NCI-H2171 (cell line): ENCODE results near the gene C1QL2.

Experiments
- DNase-seq: peaks from one replicate; lab custom pipeline; 2025; lab: John Stamatoyannopoulos, UW

The C1QL2 gene

DNA sequence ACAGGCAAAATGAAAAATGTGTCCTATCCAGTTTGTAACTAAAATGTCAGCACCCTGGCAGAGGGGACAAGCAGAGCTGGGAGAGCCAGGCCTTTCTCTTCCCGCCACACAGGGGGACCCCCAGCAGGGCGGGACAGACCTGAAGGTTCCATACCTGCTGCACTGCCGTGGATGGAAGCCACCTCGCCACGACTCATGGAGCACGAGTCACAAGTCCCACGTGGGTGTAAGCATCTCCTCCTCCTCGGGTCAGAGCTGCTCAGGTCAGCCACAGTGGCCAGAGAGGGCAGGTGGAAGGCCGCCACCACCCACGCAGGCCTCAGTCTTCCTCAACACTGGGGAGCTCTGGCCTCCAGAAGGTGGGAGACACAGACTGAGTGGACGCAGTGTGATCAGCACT lies 21.0 kb downstream of the C1QL2 start:
- no peak for DNase-seq

DNA sequence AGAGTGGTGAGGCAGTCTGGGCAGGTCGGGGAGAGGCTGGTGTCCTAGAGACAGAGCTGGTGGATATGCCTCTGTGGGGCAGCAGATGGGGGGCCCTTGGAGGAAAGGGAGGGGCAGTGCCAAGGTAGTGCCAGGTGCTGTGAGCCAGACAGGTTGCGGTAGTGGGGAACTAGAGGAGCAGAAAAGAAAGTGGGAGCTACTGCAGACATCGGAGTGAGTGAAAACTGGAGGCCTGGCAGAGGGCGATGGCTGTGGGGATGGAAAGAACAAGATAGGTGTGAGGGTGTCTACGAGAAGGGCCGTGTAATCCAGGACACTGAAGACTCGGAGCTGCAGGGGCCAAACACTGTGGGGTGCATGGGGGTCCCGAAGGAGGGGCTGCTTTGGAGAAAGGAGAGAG lies 21.7 kb downstream of the C1QL2 start:
- no peak for DNase-seq

DNA sequence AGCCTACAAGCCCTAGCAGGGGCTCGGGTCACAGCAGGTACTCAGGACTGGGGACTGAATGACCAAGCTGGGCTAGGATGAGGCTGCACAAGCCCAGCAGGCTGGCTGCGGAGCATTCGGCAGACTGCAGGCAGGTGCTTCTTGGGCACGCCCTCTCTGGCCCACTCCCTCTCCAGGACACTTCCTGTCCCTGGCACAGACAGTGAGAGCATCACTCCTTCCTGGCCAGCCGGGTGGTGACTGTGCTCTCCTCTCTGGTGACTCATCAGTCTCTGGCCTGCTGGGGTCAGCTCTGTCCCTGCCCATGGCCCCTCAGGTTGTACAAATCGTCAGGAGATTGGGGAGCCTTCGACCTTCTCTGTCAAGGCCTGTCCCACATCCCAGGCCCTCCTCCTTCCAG lies 22.5 kb downstream of the C1QL2 start:
- no peak for DNase-seq

DNA sequence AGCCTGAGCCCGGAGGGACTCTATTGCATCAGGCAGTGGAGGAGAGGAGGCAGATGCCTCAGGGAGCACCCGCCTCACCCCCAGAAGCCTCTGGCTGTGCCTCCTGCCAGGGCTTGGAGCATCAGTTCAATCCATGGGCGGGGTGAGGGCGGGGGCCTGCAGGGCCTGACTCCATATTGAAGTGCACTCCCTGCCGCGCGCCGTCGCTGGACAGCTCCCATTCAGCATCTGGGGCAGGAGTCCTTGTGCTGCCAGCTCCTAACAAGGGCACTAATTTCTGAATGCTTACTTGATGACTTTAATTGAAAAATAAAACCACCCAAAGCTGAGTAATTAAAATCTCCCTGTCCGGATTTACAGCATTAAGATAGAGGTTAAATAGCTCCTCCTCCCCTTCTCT lies 23.8 kb downstream of the C1QL2 start:
- no peak for DNase-seq

DNA sequence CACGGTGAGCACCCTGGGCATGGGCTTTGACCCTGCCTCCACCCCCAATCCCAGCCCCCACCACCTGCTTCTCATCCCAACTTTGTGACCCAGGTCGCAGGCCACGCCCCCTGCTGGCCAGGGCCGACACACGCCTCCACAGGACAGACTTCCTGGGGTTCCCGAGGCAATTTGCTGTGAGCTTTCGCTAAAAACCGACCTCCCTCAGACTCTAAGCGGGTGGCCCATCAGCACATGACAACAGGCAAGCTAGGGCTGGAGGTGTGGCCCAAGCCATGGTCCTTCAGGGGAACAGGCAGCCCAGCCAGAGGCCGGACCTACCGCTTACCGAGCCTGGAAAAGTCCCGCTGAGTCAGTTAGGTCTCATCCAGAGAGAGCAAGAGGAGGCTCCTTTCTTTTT lies 31.9 kb downstream of the C1QL2 start:
- no peak for DNase-seq

DNA sequence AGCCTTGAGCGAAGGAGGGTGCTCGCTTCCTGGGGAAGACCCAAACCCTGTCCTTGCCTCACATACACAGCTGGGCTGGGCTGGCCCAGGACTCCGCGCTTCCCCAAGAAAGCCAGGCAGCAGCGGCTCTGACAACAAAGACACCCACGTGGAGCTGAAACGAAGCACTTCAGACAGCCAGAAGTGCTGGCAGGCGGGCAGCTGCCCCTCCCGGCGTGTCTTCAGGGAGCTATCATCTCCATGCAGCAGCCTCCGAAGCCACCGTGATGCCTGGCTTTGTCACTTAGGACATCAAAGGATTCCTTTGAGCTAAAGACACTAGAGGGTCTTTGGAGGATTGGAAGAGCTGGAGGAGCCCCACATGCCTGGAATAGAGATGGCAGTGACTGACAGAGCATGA lies 35.2 kb downstream of the C1QL2 start:
- no peak for DNase-seq

DNA sequence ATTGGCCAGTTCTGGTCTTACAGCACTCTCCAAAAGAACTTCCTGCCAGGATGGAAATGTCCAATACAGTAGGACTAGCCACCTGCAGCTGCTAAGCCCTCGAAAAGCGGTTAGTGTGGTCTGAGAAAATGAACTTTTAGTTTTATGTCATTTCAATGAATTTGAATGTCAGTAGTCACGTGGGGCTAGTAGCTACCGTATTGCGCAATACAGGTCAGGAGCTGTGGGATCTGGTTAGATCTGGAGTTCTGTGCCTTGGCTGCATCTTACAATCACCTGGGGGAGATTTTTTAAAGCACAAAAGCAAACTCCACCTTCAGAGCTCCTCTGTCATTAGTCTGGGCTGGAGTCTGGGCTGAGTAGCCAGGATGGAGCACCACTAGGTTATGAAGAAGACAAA lies 35.9 kb downstream of the C1QL2 start:
- no peak for DNase-seq

DNA sequence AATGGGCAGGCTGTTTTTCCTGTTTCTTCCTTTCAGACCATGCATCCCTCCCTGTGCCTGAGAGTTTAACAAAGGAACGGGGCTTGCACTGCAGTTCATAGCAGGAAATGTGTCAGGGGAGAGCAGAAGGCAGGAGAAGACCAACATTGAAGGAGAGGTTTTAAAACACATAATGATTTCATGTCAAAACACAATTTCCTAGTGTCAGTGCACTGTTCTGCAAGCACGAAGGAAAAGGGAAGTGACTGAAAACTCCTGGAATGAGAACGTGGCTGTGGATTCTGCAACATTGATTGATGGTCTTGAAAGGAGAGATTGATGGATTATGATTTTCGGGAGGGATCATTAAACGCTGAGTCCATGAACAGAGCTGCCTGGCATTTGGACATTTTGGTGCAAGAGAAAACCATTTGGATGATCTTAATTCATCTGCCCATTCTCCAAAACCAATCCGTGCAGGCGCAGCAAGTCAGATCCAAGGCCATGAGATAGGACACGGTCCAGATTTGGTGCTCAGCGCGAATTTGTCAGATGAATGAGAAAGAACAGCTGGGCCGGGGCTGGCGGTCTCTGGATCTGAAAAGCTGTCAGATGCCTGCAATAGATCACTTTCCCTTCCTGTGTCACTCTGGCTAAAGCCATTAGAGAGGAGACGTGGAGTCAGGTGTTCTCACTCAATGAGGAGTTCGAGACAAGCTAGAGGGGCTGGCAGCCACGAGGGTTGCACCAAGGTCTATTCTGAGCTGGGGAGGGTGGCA lies 38.4 kb downstream of the C1QL2 start:
- no peak for DNase-seq

DNA sequence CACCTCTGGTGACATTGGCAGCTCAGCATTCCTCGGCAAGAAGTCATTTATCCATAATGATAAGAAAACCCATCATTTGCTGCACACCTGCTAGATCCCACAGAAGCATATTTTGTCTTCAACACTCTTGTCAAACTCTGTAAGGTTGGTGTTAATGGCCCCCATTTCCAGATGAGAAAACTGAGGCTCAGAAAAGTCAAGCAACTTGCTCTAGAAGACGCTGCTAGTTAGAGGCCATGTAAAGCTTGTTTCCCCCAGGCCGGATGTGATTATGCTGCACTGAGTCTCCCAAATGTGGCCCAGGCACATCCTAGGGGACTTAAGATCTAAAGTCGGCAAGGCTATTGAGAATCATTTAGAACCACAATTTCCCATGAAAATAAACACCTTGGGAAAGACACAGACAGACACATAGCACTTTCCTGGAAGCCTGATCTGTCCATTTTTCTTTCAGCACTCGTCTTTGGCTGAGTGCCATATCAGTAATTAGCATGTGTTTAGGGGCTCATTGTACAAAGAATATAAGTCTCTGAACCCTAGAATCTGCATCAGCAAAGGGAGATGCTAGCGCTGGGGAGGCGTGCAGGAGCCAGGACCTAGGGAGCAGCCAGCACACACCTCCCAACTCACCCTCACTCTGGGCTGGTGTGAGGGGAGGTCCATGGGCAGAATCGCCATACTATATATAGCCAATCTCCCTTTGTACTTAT lies 39.3 kb downstream of the C1QL2 start:
- DNase-seq, result no peak

DNA sequence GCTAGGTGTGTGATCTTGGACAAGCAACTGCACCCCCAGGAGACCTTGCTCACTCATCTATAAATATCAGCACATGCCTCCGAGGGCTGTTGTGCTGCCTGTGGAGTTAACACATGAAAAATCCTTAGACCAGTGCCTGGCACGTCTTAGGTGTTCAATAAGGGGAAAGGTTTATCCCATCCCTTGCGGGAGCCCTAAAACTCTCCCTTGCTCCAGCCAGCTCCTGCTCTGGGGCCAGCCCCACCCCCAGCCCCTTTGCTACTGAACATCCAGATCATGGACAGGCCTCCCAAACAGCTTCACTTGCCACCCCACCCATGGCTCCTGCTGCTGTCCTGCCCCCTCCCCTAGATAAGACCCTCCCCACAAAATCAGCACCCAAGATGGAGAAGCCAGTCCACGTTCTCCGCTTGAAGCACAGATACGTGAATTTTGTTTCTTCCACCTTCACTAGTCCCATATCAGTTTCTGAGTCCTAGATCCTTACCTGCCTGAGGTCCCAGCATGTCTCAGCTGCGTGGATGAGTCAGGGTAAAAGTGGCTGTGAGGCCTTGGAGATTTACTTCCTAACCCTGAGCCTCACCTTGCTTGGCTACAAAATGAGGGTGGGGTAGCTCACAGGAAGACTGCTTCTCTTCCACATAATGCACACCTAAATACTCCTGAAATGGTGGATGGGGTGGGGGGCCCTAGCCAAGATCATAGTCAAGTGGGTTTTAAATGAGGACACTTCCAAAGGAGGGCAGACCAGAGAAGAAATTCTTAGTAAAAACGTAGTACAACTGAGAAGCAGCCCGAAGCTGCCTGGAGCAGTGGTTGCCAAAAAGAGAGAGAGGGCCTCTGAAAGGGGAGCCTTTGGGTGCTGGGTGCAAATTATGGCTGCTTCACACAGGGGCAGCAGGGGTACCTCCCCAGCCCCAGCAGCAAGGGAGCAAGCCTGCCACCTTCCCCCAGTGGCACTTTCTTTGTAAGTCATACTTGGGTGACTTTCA lies 40.4 kb downstream of the C1QL2 start:
- no peak for DNase-seq

DNA sequence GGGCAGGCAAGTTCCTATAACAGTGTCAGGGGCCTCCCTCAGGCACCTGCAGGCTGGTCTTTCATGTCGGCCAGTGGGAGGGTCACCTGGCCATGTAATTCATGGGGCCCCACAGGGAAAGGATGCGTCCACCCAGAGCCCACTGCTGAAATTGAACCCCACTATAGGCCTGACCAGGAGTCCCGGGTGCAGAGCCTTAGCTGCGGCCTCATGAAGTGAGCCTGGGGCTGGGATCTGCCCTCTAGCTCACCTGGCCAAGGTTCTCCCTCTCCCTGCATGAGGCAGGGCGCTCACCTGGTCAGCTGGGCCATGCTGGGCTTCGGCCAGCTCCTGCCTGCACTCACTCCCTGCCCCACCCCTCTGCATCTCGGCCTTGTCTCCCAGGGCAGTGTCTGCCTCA lies 41.1 kb downstream of the C1QL2 start:
- no peak for DNase-seq

DNA sequence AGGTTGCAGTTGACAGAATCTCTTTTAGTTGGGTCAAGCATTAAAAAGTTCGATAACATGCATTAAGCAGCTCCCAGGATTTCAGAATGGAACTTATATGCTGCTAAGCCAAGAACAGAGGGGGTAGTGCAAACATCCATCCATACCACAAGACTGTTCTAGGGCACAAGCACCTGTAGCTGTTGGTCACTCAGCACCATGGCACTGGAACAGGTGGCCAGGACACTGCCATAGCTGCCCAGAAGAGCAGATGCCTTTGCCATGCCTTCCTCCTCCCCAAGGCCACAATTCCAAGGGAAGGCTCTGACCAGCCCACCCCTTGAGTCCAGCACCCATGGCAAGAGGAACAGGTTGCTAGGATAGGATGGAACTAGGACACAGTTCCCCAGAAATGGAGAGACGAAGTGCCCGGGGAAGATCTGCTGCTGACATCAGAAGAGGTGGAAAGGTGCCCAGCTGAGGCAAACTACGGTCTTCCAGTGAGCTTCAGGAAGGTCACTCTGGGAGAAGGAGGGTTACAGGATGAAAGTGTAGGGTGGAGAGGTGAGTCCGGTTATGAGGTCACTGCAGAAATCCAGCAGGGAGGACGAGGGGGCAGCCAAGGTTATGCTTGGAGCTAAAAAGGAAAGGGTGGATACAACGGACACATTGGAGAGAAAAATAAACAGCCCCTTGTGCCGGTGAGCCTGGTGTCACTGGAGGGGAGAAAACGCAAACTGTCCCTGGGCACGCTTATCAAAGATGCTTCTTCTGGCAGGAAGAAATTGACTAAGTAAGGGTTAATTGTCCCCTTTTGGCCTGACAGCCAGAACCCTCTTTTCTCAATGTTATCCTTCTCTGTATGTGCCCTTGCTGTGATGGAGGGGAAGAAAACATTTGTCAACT lies 41.9 kb downstream of the C1QL2 start:
- DNase-seq, result no peak

DNA sequence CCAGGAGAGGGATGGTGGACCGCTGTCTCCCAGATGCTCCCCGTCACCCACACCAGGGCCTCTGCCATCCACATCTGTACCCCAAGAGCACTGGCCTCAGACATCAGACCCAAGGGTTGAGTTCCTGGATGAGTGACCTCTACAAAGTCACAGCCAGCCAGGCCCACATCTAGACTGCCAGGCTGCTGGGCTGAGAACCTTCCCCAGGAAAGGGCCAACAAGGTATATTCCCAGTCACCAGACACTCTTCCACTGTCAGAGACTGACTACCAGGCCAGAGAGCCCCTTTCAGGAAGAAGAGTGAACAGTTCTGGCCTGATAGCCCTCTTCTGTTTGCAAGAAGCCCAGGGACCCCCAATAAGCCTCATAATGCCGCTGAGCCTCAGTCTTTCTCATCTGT lies 44.3 kb downstream of the C1QL2 start:
- DNase-seq, result no peak

DNA sequence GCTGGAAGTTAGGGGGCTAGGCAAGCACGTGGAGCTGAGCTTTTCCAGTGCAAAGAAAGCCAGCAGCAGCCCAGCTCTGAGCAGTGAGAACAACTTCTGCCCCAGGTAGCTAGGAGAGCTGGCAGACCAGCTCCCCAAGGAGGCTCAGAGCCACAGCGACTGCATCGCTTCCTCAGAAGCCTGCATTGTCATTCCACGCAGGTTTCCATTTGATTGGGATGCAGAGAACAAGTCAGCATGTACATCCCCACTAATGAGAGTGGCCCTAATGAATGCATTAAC lies 45.1 kb downstream of the C1QL2 start:
- no peak for DNase-seq

DNA sequence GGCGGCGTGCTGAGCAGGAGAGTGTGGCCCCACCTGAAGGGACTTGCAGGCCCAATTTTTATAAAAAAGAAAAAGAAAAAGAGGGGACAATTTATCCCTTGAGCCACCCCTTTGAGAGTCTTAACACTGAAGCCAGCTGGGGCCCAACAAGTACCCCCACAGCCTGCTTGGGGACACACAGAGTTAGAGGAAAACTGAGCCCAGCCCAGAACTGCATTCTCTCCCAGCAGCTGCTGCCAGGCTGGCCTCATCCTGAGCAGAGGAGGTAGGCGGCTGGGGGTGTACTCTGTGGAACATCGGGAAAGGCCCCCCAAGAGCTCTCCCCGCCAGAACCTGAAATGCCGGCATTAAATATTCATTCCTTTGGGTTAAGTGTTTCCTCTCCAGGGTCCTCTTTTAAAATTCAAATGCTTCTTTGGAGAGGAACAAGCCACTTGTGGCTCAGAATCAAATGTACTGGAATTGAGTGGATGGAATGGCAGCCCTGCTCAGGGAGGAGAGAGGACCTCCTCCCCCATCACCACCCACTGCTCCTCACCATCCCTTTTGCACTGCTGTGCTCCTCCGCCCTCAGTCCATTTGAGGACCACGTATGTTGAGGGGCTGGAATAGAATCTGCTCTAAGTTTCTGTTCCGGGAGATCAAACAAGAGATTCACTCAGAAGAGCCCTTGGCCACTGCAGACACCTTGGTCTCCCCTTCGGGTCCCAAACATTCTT lies 45.6 kb downstream of the C1QL2 start:
- no peak for DNase-seq

DNA sequence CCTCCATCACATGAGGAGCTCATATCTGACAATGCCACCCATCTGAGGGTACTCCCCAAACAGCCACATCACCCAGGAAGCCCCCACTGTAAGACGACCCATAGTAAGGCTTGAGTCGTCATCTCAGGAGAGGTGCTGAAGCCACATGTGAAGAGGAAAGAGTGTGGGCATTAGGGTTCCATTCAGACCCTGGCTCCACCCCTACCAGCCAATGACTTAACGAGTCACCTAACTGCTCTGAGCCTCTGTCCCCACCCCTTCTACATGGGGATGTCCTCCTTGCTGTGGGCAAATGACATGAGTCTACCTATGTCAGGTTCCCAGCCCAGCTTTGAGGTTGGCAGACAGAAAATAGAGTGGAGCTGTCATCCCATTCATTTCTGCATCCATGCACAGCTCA lies 46.3 kb downstream of the C1QL2 start:
- no peak for DNase-seq

DNA sequence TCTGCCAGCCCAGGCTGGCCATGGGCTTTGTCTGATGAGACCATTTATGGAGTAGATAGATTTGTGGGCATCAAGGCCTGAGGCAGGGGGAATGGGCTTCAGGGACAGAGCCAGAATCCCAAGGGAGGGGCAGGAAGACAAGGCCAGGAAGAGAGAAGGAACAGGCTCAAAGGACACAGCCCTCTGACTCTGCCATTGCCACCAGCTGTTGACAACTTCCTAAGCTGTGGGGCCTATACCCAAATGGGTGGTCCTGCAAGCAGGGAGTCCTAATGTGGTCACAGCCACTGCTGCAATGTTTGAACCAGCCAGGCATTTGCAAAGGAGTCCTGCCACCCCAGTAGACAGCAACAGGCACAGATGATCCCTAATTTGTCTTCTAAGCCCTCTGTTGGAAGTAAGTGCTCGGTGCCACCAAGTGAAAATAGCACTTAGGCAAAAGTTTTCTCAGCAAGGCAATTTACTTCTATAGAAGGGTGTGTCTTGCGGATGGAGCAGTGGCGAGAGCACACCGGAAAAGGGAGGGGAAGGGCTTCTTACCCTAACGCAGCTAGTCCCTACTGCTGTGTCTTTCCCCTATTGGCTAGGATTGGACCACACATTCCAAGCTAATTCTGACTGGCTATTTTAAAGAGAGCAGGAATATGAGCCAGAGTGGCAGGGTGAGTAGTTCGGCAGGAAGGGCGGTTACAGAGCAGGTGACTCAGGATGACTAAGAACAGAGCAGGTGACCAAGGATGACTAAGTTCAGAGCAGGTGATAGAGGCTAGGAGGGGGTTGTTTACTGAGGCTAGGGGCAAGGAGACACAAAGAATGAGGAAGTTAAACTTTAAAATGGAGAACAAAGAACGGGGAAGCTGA lies 47.2 kb downstream of the C1QL2 start:
- no peak for DNase-seq

DNA sequence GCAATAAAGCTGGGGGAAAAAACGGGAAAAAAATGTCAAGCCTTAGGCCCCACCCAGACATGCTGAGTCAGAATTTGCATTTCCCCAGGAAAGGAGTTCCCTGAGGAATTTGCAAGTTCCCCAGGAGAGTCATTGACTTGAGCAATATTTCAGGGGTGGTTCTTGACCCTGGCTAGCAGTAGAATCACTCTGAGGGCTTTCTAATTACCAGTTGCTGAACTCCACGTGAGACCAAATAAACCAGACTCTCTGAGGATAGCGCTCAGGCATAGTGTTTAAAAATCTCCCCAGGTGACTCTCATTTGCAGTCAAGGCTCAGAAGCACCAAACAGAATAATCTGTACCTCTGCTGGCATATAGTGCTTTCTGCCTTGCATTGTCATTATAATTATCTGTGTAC lies 48.7 kb downstream of the C1QL2 start:
- DNase-seq, result no peak

DNA sequence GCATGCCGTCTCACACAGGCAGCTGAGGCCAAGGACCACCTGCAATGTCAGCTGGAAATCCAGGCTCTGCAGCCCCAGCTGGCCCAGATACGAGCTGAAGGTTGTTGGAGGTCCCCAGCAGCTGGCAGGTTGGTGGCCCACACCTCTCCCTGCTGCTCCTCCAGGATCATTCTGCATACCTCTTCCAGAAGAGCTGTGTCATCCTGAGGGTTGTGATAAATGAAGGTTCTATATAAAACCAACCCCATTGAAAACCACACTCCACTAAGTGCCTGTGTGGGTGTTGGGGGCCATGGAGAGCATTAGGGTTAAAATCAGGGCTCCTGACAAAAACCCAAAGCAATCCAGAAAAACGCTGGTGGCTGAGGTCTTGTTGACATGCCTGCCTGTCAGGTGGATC lies 50.4 kb downstream of the C1QL2 start:
- no peak for DNase-seq

DNA sequence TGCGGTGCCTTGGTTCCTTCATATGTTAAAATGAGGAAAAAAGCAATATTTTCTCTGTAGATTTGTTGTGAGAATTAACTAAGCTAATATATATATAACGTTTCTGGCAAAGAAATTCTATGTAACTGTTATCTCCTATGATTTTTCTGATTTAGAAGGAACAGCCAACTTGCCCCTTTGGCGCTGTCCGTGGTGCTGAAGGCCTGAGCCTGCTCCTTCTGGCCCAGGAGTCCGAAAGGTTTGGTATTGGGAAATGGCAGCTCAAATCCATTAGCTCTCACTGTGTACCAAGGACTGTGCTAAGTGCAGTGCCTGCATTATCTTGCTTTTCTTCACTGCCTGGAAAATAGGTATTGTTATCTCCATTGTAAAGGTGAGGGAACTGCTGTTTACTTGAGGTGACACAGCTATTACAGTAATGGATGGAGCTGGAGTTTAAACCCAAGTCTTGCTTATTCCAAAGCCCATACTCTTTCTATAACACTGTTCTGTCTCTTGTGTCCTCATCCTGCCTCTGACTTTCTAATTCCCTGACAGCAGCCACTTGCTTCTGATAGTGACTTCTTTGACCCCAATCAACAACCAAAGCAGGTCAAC lies 52.2 kb downstream of the C1QL2 start:
- DNase-seq, result no peak
